Nephron (organoid): ENCODE data around the gene HSPB7.
"Not testable (repeated sequence)": the region's sequence is repeated elsewhere in the genome, so short reads cannot be mapped to it uniquely, and the experiment has no call there.

ENCODE experiments used
- H3K27ac Mint-ChIP-seq, 3 experiments: 2 replicates each; pipeline ENCODE4 v1.8.0; 2020; ENCODE audit warnings: mixed read lengths in 3 of 3, mild to moderate bottlenecking in 2 of 3, moderate library complexity in 1 of 3
- H3K27me3 Mint-ChIP-seq: 2 replicates; pipeline ENCODE4 v1.8.0; 2021; ENCODE audit warnings: low read depth, mild to moderate bottlenecking, moderate library complexity, mixed read lengths
- H3K36me3 Mint-ChIP-seq: 2 replicates; pipeline ENCODE4 v1.8.0; 2020; ENCODE audit warnings: low read depth, mixed read lengths
- H3K4me1 Mint-ChIP-seq: 2 replicates; pipeline ENCODE4 v1.8.0; 2020; ENCODE audit warnings: mixed read lengths
- H3K4me3 Mint-ChIP-seq, 3 experiments: 2 replicates each; pipeline ENCODE4 v1.8.0; 2020; ENCODE audit warnings: mild to moderate bottlenecking in 3 of 3, mixed read lengths in 3 of 3, moderate library complexity in 2 of 3
- H3K9me3 Mint-ChIP-seq: 2 replicates; pipeline ENCODE4 v1.8.0; 2020; ENCODE audit warnings: mixed read lengths
- TF ChIP-seq, protein P1 (sequence below), 3 experiments: fragments of 200-600 bp; sonication (generic); IDR thresholded peaks; one replicate each; pipeline ENCODE4 v1.5.0; 2021; ENCODE audit warnings: antibody characterized with exemption in 3 of 3; ENCODE audit not compliant: unreplicated experiment in 3 of 3

The HSPB7 gene

GRCh38 chr1:16023050-16023653 is 5.3 kb upstream of the HSPB7 start:
- Mint-ChIP-seq H3K27me3 (peaks cover 32% of the 10 kb centered on the region), H3K36me3 (no peaks in the 10 kb centered on the region), H3K4me1 (peaks cover 24% of the 10 kb centered on the region), H3K27ac (no peak overlapping the region), H3K9me3 (no peaks in the 10 kb centered on the region), H3K4me3 (no peak overlapping the region)
- TF ChIP-seq, protein P1, sequence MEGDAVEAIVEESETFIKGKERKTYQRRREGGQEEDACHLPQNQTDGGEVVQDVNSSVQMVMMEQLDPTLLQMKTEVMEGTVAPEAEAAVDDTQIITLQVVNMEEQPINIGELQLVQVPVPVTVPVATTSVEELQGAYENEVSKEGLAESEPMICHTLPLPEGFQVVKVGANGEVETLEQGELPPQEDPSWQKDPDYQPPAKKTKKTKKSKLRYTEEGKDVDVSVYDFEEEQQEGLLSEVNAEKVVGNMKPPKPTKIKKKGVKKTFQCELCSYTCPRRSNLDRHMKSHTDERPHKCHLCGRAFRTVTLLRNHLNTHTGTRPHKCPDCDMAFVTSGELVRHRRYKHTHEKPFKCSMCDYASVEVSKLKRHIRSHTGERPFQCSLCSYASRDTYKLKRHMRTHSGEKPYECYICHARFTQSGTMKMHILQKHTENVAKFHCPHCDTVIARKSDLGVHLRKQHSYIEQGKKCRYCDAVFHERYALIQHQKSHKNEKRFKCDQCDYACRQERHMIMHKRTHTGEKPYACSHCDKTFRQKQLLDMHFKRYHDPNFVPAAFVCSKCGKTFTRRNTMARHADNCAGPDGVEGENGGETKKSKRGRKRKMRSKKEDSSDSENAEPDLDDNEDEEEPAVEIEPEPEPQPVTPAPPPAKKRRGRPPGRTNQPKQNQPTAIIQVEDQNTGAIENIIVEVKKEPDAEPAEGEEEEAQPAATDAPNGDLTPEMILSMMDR (IDR thresholded peaks at IDR 0.05; ENCODE audit: unreplicated experiment in 3 of 3) = no peak

- TF ChIP-seq, protein P1 (IDR thresholded peaks at IDR 0.05; ENCODE audit: unreplicated experiment in 3 of 3) = no peak
- Mint-ChIP-seq H3K4me1 (peaks cover 28% of the 10 kb centered on the region), H3K27ac (peak overlapping the region in 2 of 3 experiments; percentile 73 to 89), H3K9me3 (no peaks in the 10 kb centered on the region), H3K27me3 (peaks cover 26% of the 10 kb centered on the region), H3K4me3 (no peak overlapping the region), H3K36me3 (no peaks in the 10 kb centered on the region)
These were observed 4.5 kb upstream of the HSPB7 start for GRCh38 chr1:16022393-16022792.

DNA sequence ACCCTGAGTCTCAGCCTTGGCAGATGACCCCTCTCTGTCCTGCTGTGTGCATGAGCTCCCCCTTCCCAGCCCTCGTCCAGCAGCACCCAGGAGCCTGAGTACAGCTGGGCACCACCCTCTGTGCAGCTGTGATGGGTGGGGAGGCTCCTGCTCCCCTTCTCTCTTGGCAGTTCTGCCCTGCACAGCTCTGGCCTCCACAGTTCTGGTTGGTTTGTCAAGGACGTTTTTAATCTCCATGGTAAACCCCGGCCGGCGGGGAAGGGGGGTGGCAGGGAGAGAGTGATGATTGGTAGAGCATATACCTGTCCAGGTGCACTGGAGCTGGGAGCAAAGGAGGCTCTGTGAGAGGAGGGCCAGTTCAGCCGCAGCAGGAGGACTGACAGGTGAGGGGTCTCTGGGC is 3.8 kb upstream of the HSPB7 start, which contains the start of gene CLCNKA:
Gene CLCNKA (plus strand): TSS at position 356 of the 400 bp plus-strand sequence. CDS start 584 bp downstream, outside the sequence.
- Mint-ChIP-seq H3K36me3 (no peaks in the 10 kb centered on the region), H3K9me3 (no peaks in the 10 kb centered on the region), H3K27ac (peak within 1 kb of the TSS; percentile 67 to 89 (median 73)), H3K27me3 (peaks cover 26% of the 10 kb centered on the region), H3K4me3 (peak within 1 kb of the TSS in 1 of 3 experiments; percentile 6), H3K4me1 (peaks cover 34% of the 10 kb centered on the region)
- TF ChIP-seq, protein P1 (IDR thresholded peaks at IDR 0.05; ENCODE audit: unreplicated experiment in 3 of 3) = no peak

- not testable (repeated sequence) for H3K27ac Mint-ChIP-seq, H3K36me3 Mint-ChIP-seq, H3K9me3 Mint-ChIP-seq, H3K4me3 Mint-ChIP-seq
- peaks cover 35% of the 10 kb centered on the region for H3K4me1 Mint-ChIP-seq
- peaks cover 26% of the 10 kb centered on the region for H3K27me3 Mint-ChIP-seq
These were observed 3.0 kb upstream of the HSPB7 start for GRCh38 chr1:16020878-16021277.

- TF ChIP-seq, protein P1 (IDR thresholded peaks at IDR 0.05; ENCODE audit: unreplicated experiment in 3 of 3) = no peak
- Mint-ChIP-seq H3K27me3 (peaks cover 26% of the 10 kb centered on the region), H3K36me3 (no peaks in the 10 kb centered on the region), H3K27ac (peak overlapping the region; percentile 76 to 95 (median 87)), H3K9me3 (no peaks in the 10 kb centered on the region), H3K4me3 (peak overlapping the region in 1 of 3 experiments; percentile 46), H3K4me1 (peaks cover 40% of the 10 kb centered on the region)
These were observed 2.5 kb upstream of the HSPB7 start for GRCh38 chr1:16020325-16020724.

- Mint-ChIP-seq H3K27me3 (peaks cover 21% of the 10 kb centered on the region), H3K4me3 (peak overlapping the region in 2 of 3 experiments; percentile 52 to 68), H3K36me3 (no peaks in the 10 kb centered on the region), H3K27ac (peak overlapping the region; percentile 76 to 96 (median 95)), H3K4me1 (peaks cover 46% of the 10 kb centered on the region), H3K9me3 (no peaks in the 10 kb centered on the region)
- TF ChIP-seq, protein P1 (IDR thresholded peaks at IDR 0.05; ENCODE audit: unreplicated experiment in 3 of 3) = no peak
These were observed 1.9 kb upstream of the HSPB7 start for GRCh38 chr1:16019644-16020277.
